Testis (tissue), 2 donors: ENCODE measurements around the gene MGST1.

Experiments used
- POLR2A ChIP-seq: fragments of 450-650 bp; IDR thresholded peaks from one replicate; pipeline ENCODE4 v1.6.1; 2017; ENCODE audit warnings: antibody characterized with exemption, mild to moderate bottlenecking, moderate library complexity
- TF ChIP-seq, protein P1 (sequence below), 3 experiments: fragments of 450-650 bp in 2 of 3; fragments of 200-600 bp in 1 of 3; sonication (generic) in 1 of 3; IDR thresholded peaks; one replicate each; pipeline ENCODE4 v1.5.1; 2016 to 2019; ENCODE audit warnings: antibody characterized with exemption in 3 of 3, mild to moderate bottlenecking in 2 of 3, moderate library complexity in 1 of 3

DNA sequence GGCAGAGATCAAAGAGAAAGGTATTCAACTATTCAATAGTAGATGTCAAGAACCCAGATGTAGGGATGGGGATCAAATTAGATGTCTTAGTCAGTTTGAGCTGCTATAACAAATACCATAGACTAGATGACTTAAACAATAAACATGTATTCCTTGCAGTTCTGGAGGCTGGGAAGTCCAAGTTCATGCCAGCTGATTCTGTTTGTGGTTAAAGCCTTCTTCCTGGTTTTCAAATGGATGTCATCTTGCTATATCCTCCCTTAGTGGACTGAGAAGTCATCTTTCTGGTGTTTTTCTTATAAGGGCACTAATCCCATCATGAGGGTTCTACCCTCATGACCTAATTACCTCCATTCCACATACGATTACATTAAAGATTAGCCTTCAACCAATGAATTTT lies 19.5 kb upstream of the MGST1 start:
- TF ChIP-seq POLR2A = no peak
- TF ChIP-seq, protein P1, sequence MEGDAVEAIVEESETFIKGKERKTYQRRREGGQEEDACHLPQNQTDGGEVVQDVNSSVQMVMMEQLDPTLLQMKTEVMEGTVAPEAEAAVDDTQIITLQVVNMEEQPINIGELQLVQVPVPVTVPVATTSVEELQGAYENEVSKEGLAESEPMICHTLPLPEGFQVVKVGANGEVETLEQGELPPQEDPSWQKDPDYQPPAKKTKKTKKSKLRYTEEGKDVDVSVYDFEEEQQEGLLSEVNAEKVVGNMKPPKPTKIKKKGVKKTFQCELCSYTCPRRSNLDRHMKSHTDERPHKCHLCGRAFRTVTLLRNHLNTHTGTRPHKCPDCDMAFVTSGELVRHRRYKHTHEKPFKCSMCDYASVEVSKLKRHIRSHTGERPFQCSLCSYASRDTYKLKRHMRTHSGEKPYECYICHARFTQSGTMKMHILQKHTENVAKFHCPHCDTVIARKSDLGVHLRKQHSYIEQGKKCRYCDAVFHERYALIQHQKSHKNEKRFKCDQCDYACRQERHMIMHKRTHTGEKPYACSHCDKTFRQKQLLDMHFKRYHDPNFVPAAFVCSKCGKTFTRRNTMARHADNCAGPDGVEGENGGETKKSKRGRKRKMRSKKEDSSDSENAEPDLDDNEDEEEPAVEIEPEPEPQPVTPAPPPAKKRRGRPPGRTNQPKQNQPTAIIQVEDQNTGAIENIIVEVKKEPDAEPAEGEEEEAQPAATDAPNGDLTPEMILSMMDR (IDR thresholded peaks at IDR 0.05) = no peak
